ENCODE data around the gene MAST2.
"Not testable (repeated sequence)": the region's sequence is repeated elsewhere in the genome, so short reads cannot be mapped to it uniquely, and the experiment has no call there.

The MAST2 gene

DNA sequence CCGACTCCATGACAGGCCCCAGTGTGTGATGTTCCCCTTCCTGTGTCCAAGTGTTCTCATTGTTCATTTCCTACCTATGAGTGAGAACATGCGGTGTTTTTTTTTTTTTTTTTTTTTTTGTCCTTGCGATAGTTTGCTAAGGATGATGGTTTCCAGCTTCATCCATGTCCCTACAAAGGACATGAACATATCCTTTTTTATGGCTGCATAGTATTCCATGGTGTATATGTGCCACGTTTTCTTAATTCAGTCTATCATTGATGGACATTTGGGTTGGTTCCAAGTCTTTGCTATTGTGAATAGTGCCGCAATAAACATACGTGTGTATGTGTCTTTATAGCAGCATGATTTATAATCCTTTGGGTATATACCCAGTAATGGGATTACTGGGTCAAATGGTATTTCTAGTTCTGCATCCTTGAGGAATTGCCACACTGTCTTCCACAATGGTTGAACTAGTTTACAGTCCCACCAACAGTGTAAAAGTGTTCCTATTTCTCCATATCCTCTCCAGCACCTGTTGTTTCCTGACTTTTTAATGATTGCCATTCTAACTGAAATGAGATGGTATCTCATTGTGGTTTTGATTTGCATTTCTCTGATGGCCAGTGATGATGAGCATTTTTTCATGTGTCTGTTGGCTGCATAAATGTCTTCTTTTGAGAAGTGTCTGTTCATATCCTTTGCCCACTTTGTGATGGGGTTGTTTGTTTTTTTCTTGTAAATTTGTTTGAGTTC lies 54.5 kb downstream of the MAST2 start:
- not testable (repeated sequence) for DNase-seq (ENCODE audit: low read depth)

DNA sequence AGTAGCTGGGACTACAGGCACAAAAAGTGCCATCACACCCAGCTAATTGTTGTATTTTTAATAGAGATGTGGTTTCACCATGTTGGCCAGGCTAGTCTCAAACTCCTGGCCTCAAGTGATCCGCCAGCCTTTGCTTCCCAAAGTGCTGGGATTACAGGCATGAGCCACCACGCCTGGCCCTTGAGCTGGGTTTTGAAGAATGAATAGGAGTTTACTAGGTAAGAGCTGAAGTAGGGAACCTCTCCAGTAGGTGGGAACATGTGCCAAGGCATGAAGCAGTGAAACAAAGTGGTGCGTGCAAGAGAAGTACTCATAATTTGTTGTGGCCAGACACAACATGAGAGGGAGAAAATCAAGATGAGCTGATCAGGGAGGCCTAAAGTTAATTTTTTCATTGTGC lies 55.8 kb downstream of the MAST2 start:
- DNase-seq (ENCODE audit: low read depth), result no peak

DNA sequence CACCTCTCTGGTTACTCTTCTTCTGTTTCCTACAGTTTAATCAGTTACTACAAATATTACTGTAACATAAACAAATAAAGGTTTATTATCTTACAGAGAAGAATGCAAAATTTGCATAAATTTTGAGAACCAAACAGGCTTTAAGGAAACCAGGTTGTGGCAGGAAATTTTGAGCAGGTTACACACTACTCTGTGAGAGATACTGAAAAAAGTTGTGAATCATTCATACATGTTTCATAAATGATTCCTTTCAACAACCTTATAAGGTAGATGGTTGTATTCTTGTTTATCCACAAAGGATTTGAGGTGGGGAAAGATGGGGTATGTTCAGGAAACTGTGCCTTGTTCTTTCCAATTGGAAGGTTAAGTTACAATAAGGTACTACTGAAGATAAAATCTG lies 58.6 kb downstream of the MAST2 start:
- no peak for DNase-seq (ENCODE audit: low read depth)

DNA sequence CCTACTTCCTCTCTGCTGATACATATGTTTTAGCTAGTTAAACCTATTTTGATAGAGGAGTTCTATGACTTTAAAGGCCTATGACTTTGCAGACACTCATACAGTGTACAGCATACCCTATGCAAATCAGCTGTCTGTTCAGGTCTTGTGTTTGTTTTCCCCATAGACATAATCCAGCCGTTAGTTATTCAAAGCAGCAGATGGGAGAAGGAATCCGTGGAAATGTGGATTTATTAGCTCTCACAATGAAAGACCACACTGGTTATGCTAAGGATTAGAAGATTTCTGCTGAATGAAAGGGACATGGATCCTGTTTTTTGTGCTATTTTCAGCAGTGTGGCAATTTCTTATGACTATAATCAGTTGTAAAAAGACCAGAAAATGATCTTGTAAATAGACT lies 59.8 kb downstream of the MAST2 start:
- no peak for DNase-seq (ENCODE audit: low read depth)

DNA sequence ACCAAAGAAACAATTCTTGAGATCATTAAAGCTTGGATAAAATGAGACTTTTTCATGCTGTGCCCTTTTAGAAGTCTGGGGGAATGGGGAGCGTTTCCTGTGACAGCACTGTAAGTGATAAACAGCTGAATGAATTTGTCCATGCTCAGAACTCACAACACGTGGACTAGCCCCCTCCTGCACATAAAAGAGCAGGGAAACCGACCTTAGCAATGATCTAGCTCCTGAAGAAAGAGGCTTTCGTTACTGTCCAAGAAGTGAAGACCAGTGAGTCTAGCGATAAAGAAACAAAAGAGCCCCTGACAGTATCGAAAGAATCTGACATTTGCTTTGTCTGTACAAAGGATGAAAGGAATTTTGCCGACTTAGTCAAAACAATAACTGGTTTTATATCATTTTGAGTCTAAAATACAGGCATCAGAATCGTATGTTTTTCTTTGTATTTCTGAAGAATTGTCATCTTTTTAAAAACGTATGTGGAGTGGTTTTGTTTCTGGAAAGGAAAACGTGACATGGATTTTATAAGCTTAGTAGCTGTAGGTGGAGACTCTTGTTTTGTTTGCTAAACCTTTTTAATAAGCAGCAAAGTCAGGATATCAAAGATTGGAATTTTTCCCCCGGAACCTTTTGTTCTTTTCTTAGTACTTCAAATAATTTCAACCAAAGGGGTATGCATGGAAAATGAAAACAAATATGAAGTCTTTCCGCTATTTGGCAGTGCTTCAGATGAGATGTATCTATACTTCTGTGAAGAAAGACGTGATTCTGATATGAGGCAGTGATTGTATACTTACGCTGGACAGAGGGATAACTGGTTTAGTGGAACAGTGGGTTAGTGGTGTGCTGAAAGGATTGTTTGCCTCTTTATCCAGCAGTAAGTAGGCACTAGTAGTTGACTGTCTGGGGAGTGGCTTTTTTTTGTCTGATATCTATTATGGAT lies 61.0 kb downstream of the MAST2 start:
- DNase-seq (ENCODE audit: low read depth), result no peak

DNA sequence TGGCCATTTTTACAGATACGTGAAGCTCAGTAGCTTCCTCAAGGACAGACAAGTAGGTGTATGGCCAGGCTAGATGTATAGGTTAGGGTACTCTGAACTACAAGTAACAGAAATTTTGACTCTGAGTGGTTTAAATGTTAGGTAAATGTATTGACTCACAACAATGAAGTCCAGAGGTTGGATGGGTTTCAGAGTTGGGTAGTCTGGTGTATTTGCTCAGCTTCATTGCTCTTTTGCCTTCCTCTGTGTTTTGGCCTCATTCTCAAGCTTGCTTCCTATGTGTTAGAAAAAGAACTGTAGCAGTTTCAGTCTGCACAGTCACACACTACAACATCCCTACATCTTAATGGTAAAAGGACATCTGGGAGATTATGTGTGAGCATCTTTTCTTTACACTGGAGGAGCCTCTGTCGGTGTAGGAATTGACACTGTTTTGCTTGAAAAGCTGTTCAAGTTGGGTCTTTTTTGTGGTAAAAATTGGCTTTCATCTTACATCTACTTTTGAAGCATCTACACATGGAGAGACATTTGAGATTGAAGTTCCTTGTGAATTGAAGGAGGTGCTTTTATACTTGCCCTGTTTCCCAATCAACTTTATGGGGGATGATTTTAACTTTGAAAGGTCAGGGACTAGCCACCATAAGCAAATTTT lies 64.4 kb downstream of the MAST2 start:
- no peak for DNase-seq (ENCODE audit: low read depth)

DNA sequence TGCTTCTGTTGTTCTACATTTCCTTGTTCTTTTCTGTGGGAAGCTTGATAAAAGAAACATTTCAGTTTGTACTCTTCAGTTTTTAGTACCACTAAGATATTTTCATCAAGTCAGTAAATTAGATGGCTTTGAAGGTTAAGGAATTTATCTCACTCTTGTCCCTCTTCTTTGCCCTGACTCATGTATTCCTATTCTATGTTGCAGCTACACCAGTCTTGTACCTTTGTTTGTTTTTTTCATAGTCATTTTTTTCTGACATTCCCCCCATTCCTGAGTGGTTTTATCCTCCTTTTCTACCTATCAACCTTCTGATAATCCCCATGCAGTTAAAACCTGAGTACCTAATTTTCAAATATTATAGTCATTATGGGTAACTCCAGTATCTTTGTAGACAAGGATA lies 65.4 kb downstream of the MAST2 start:
- no peak for DNase-seq (ENCODE audit: low read depth)

DNA sequence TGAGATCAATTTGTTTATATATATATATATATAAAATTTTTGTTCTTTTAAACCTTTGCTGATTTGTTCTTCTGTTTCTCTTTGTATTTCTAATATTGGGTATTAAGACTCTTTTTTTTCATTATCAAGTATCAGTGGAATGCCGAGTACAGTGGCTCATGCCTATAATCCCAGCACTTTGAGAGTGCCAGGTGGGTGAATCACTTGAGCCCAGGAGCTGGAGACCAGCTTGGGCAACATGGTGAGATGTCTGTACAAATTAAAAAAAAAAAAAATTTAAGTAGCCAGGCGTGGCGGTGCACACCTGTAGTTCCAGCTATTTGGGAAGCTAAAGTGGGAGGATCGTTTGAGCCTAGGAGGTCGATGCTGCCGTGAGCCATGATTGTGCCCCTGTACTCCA lies 67.1 kb downstream of the MAST2 start:
- DNase-seq (ENCODE audit: low read depth), result no peak

DNA sequence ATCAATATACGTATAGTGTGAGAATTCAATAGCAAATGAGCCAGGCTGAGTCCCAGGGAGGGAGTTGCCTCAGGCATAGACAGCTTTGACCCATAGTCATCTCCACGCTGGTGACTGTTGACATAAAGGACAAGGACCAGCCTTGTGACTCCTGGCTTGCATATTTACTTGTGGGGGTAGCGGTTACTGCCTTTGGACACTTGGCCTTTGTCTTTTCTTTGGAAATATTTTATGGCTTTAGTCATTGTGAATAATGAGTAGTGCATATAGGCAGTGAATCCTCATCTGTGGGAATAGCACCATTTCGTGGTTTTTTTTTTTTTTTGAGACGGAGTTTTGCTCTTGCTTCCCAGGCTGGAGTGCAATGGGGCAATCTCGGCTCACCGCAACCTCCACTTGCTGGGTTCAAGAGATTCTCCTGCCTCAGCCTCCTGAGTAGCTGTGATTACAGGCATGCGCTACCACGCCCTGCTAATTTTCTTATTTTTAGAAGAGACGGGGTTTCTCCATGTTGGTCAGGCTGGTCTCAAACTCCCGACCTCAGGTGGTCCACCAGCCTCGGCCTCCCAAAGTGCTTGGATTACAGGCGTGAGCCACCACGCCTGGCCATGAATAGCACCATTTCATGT lies 68.9 kb downstream of the MAST2 start:
- peak; percentile 55 for DNase-seq (ENCODE audit: low read depth)

DNA sequence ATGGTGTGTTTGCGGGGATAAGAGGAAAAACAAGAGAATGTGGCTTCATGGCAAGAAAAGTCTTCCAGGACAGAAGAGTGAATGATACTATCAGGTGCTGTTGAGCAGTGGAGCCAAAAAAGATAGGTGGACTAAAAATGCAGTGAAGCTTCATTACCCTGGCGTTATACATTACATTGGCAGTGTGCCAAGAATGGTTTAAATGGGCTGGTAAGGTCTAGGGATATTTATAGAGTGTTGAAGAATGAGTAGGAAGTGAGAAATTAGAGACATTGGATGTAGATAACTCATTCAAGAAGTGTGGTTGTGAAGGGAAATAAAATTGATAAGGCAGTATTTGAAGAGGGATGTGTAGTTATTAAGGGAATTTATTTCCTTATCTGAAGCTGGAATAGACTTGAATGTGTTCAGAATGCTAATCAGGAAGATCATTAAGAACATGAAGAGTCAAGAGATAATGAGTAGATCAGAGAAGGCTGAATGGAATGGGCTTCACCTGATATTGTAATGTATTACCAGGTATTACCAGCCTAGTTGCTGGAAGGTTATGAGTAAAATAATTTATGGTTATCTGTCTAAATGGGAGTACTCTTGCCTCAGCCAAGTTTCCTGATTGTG lies 72.7 kb downstream of the MAST2 start:
- DNase-seq (ENCODE audit: low read depth), result no peak

DNA sequence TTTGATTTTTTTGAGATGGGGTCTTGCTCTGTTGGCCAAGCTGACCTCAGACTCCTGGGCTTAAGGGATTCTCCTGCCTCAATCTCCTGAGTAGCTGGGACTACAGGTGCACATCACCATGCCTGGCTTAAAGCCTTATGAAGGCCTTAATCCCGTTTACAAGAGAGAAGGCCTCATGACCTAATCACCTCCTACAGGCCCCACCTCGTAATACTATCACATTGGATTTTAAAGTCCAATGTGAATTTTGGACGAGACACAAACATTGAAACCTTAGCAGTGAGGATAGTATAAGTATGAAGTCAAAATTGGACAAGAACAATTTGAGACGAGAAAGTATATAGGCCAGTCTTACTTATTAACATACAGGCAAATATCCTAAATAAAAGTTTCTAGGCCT lies 73.9 kb downstream of the MAST2 start:
- no peak for DNase-seq (ENCODE audit: low read depth)

DNA sequence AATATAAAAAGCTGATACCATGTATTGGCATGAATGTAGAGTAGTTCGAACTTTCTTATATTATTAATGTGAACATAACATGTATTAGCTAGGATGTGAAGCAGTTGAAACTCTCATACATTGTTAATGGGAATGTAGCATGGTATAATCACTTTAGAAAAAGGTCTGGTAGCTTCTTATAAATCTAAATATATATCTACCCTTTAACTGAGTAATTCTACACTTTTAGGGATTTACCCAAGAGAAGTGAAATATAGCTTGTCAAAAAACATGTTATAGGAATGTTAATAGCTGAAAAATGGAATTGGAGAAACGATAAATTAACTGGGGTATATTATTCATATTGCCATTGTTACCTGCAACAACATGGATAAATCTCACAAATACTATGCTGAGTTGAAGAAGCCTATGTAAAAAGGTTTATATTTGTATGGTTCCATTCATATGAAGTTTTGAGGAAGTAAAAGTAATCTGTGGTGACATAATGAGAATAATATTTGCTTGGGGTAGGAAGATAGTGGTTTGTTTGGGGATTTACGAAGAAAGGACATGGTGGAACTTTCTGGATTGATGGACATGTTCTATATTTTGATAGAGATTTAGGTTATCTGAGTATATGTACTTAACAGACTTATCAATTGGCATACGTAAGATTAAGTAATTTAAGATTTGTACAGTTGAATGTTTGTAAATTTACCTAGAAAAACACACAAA lies 76.6 kb downstream of the MAST2 start:
- no peak for DNase-seq (ENCODE audit: low read depth)

DNA sequence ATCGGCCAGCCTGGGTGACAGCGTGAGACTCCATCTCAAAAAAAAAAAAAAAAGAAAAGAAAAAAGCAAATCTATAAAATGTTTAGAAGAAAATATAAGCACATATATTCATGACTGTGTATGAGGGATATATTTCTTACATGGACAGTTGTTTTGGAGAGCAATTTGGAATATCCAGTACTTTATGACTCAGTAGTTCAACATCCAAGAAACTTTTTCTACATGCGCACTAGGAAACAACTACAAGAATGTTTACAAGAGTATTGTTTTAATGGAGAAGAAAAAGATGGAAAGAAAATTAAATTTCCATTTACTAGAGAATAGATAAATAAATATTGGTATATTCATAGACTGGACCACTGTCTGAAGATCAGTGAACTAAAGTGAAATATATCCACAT lies 77.5 kb downstream of the MAST2 start:
- no peak for DNase-seq (ENCODE audit: low read depth)

DNA sequence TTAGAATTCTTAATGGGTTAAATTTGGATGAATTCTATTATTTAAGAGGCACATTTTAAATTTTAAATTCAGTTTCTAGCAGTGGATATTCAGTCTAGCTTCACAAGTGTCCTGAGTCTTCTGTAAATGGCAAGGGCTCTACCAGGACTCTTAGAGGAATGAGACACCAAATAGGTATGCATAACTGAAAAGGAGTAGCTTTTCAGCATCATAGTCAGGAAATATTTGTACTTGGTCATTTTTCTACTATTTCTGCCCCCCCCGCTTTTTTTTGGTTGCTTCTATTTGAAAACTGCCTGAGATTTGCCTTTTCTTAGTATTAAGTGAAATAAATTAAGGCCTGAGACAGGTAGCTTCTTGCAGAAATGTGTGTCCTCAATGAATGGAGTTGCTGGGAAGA lies 80.2 kb downstream of the MAST2 start:
- DNase-seq (ENCODE audit: low read depth), result no peak

DNA sequence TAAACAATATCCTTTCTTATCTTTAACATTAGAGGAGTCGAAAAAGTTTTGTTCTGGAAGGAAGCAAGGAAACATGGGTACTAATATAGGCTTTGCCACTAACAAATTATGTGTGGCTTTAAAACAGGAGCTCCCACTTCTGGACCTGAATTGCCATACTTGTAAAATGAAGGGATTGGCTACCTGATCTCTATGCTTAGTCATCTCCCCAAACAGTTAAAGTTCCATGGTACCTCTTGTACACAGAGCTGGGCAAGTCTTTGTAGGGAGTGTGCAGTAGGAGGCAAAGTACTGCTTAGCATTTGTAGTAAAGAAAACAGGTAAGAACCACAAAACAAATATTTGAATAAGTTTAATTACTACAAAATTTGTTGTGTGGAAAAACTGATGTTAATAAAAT lies 81.3 kb downstream of the MAST2 start:
- no peak for DNase-seq (ENCODE audit: low read depth)

DNA sequence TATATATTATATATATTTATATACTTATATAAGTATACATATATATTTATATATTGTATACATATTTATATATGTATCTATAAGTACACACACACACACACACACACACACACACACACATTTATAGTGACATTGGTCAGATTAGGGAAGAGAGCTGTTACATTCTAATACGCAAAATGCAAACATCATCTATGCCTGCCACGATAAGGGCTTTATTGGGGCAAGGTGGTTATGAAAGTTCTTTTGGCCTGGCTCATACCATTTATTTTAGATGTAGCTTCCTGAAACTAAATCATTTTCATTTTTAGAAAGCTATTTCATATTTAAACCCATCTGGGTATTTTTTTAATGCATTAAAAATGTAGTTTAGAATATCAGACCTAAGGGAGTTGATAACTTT lies 82.8 kb downstream of the MAST2 start:
- DNase-seq (ENCODE audit: low read depth), result no peak

DNA sequence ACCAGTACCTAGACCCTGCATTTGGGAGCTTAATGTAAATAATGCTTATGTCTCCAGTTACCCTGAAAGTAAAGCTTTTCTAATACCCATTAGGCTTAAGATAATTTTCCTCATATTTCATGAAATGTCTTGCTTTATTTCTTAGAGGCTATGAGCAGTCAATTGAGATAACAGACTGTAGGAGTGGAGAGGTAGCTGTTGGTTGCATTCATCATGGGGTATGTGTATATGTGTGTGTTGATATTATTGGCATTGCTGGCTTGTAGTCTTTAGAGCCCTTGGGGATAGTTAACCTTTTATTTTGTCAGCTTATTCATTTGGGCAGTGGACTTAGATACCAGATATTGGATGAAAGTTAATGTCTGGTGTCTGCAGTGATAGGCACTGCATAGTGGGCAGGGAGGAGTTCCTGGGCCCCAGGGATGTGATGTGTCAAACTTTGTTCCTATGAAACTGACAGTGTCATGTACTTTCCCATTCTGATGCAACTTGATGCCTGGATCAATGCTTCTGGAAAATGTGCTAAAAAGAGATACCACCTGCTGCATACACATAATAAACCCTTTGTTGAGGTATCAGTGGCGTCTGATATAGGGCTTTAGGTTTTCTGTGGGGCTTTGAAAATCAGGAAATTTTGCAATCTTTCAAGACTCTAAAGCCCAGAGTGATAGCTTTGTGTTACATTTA lies 83.9 kb downstream of the MAST2 start:
- DNase-seq (ENCODE audit: low read depth), result no peak

DNA sequence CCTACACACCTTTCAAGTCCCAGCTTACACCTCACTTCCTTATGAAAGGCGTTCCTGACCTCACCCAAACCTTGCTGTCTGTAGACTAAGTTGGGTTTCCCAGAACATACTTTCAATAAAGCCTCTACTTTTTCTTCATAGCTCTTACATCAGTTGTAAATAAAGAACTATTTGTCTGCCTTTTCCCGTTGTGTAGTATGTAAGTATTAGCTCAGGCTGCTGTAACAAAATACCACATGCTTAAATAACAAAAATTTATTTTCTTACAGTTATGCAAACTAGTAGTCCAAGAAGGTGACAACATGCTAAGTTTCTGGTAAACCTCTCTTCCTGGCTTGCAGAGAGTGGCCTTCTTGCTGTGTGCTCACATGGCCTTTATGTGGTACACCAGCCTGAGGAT lies 86.7 kb downstream of the MAST2 start:
- no peak for DNase-seq (ENCODE audit: low read depth)

DNA sequence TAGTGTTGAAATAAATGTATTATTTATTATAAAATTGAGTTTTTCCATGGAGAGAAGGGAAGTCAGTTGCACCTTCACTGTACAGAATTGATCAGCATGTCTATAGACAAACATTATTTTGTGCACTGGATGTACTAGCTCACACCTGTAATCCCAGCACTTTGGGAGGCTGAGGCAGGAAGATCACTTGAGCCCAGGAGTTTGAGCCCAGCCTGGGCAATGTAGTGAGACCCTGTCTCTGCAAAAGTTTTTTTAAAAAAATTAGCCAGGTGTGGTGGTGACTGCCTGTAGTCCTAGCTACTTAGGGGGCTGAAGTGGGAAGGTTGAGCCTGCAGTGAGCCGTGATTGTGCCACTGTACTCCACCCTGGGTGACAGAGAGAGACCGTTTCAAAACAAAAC lies 87.7 kb downstream of the MAST2 start:
- DNase-seq (ENCODE audit: low read depth), result no peak

DNA sequence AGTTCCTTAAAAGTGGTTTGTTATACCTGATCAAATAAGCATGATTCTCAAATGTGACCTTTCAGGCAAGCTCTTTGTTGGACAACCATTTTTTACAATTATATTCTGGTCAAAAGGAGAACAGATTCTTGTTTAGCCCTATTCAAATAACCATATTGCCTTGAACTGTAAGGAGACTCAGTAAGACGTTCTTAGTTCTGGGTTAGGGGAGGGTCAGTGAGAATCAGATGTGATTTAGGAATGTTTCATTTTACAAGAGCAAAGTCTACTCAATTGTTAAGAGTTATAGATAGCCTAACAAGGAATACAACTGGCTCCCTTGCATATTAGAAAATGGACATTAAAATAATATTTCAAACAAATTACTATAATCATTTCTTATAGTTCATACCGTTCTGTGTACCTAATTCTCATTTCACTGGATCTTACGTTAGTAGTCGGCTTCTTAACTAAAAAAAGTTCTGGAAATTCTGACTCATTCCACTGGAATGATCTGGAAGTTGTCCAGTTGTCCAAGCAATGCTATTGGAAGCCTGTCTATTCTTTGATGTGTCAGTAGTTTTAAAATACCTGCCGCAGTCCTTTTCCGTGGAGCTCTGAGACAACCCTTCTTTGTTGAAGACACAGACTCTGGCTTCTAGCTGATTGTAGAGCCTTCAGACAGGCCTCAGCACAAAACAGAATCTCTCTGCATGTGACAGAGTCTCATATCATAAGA lies 88.8 kb downstream of the MAST2 start:
- peak; percentile 60 for DNase-seq (ENCODE audit: low read depth)

Measured in GM04504 (cell line).